Right lobe of liver (tissue), 6 donors: Measurements from ENCODE around the gene ELP5. TPM values are rescaled to one million over a fixed set of nuclear protein-coding genes. Genes with fewer than 3 reads are reported as not detected.

Source experiments
- ATAC-seq, 4 donors: fragments of 200-7000 bp; cut with Tn5 transposase; one replicate each; pipeline ENCODE4 v1.9.1; 2020; ENCODE audit warnings: mild to moderate bottlenecking in 4 of 4, moderate library complexity in 4 of 4
- DNase-seq, 3 donors: peaks; one replicate each; pipeline ENCODE4 v3.0.0-alpha.2; 2020
- H3K27ac ChIP-seq, 3 donors: fragments of 200-600 bp; one replicate each; pipeline ENCODE4 v1.8.0; 2022
- H3K27me3 ChIP-seq, 2 donors: fragments of 200-600 bp; one replicate each; pipeline ENCODE4 v1.8.0; 2022
- H3K36me3 ChIP-seq, 4 donors: fragments of 200-600 bp; sonication (generic) in 1 of 4; one replicate each; pipeline versions ENCODE4 v1.5.1 to v1.8.0; 2017 to 2022; ENCODE audit warnings: control low read depth in 1 of 4
- H3K4me1 ChIP-seq, 4 donors: fragments of 200-600 bp; sonication (generic) in 1 of 4; one replicate each; pipeline versions ENCODE4 v1.5.1 to v1.8.0; 2017 to 2022; ENCODE audit warnings: control low read depth in 1 of 4
- H3K4me3 ChIP-seq, 3 donors: fragments of 200-600 bp; one replicate each; pipeline ENCODE4 v1.8.0; 2022
- H3K9me3 ChIP-seq, 4 donors: fragments of 200-600 bp; sonication (generic) in 1 of 4; one replicate each; pipeline versions ENCODE4 v1.5.1 to v1.8.0; 2017 to 2022; ENCODE audit warnings: control low read depth in 1 of 4
- POLR2A ChIP-seq: fragments of 450-650 bp; IDR thresholded peaks from one replicate; pipeline ENCODE4 v1.6.1; 2017; ENCODE audit warnings: antibody characterized with exemption, mild to moderate bottlenecking
- WGBS: methylation state at CpG from one replicate; pipeline ENCODE4 v1.1.6; 2018; ENCODE audit warnings: low coverage, low lambda C conversion rate; ENCODE audit not compliant: insufficient coverage; ENCODE audit errors: missing lambda C conversion rate; 5-methylcytosine and 5-hydroxymethylcytosine counted together
- intact Hi-C, 2 donors: fragments of 100-400 bp; cut with DNase I; formaldehyde crosslinking; loops; one replicate each; pipeline versions ENCODE4 v1.11.2 to v1.14.1; 2022
- total RNA-seq, 6 experiments: library from RNA; depleted of rRNA in 2 of 6; stranded (reverse); fragments of >200 nt in 2 of 6; fragmentation: NEBNext Ultra II Directional in 3 of 6; extraction: Animal tissue kit (Norgen Biotek cat#: 25700) in 3 of 6; gene quantifications; one replicate each; pipeline versions ENCODE4 v1.1.0 to v1.2.4, GENCODE V29; 2016 to 2023
- TF ChIP-seq, protein P1 (sequence below), 4 donors: fragments of 200-600 bp in 3 of 4; fragments of 450-650 bp in 1 of 4; IDR thresholded peaks; one replicate each; pipeline versions ENCODE4 v1.5.1 to v1.8.0; 2016 to 2022; ENCODE audit warnings: antibody characterized with exemption in 4 of 4, mild to moderate bottlenecking in 2 of 4
- donor health status: DM: no; HTN: yes; CAD: no.
- donor health status: DM: no; HTN: no; CAD: no.
- donor health status: DM: no; HTN: no; CAD: no.
- donor health status: DM: no; HTN: yes; CAD: no.
- donor health status: DM: no; HTN: yes; CAD: no.

Gene ELP5
- total RNA-seq, 6 experiments from 2014 or later: 14.2 to 29.6 (median 22.9) TPM

DNA sequence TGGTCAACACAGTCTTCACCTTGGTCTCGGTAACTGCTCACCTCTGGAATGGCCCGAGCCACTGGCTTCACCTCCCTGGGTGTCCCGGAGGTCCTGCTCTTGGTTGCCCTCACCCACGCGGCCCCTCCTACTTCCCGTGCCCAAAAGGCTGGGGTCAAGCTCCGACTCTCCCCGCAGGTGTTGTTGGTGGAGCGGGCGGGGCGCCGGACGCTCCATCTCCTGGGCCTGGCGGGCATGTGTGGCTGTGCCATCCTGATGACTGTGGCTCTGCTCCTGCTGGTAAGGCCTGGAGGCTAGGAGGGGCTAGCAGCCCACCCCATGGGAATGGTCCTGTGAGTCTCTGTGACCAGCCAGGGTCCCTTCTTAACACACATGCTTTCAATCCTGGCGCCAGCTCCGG lies 32.9 kb downstream of the ELP5 start:
- intact Hi-C loops: no loop called here
- no peak for DNase-seq

DNA sequence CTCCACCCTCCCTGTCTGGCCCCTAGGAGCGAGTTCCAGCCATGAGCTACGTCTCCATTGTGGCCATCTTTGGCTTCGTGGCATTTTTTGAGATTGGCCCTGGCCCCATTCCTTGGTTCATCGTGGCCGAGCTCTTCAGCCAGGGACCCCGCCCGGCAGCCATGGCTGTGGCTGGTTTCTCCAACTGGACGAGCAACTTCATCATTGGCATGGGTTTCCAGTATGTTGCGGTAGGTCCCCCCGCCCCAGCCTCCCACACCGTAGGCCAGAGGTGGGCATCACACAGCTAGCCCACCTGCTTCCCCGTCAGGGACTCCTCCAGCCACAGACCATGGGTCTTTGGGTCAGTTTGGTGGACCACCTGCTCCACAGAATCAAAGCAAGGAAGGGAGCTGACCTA lies 33.7 kb downstream of the ELP5 start:
- peaks cover 0 to 16% (median 2%) of the 10 kb centered on the region in 4 donors for H3K4me1 ChIP-seq
- no peak overlapping the region for H3K4me3 ChIP-seq
- no peak overlapping the region for H3K27ac ChIP-seq
- no peak for DNase-seq
- no peak for ATAC-seq
- intact Hi-C loops: no loop called here
- no peaks in the 10 kb centered on the region for H3K27me3 ChIP-seq
- no peaks in the 10 kb centered on the region for H3K9me3 ChIP-seq
- H3K36me3 ChIP-seq: no peaks in the 10 kb centered on the region
- WGBS: 95% methylated on average over 9 of the region's 12 CpGs
- TF ChIP-seq POLR2A: no peak
- TF ChIP-seq, protein P1, sequence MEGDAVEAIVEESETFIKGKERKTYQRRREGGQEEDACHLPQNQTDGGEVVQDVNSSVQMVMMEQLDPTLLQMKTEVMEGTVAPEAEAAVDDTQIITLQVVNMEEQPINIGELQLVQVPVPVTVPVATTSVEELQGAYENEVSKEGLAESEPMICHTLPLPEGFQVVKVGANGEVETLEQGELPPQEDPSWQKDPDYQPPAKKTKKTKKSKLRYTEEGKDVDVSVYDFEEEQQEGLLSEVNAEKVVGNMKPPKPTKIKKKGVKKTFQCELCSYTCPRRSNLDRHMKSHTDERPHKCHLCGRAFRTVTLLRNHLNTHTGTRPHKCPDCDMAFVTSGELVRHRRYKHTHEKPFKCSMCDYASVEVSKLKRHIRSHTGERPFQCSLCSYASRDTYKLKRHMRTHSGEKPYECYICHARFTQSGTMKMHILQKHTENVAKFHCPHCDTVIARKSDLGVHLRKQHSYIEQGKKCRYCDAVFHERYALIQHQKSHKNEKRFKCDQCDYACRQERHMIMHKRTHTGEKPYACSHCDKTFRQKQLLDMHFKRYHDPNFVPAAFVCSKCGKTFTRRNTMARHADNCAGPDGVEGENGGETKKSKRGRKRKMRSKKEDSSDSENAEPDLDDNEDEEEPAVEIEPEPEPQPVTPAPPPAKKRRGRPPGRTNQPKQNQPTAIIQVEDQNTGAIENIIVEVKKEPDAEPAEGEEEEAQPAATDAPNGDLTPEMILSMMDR (IDR thresholded peaks at IDR 0.05): no peak

More for the DNA sequence above, 32.9 kb downstream of the ELP5 start:
- ATAC-seq: no peak
- WGBS: 100% methylated on average over 2 of the region's 16 CpGs
- Histone ChIP-seq H3K9me3 (no peaks in the 10 kb centered on the region), H3K27ac (no peak overlapping the region), H3K27me3 (no peaks in the 10 kb centered on the region), H3K4me1 (peaks cover 0 to 20% (median 2%) of the 10 kb centered on the region in 4 donors), H3K4me3 (no peak overlapping the region), H3K36me3 (no peaks in the 10 kb centered on the region)
- TF ChIP-seq, protein P1 (IDR thresholded peaks at IDR 0.05): no peak
- no peak for TF ChIP-seq POLR2A

DNA sequence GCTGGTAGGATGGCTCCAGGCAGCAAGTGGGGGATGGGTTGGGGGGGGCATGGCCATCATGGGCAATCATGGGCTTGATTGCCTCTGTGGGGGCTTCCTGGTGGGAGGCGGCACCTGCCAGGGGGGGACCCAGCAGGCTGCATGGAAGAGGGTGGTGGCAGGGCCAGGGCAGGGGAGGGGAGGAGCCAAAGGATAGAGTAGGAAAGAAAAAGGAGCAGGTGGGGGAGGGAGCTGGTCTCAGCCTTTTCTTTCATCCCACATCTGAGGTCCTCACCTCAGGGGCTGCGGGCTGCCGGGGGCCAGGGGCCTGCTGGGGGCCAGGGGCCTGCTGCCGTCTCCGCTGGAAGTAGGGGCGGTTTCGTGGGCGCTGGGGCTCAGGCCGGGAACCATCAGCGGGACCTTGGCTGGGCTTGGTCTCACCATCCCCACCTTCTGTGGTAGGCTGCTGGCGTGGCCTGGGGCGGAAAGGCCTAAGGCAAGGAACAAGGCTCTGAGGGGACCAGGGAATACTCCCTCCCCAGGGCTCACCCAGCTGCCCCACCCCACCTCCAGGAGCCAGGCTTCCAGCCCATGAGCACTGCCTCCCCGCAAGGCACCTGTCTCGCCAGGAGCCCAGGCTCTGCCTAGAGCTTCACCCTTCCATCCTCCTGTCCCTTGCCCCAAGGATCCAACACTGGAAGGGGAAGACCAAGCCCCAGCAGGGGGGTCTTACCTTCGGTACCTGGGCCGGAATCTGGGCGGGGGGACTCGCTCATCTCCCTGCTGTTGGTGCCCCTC lies 37.4 kb downstream of the ELP5 start:
- Histone ChIP-seq H3K27ac (no peak overlapping the region), H3K27me3 (no peaks in the 10 kb centered on the region), H3K4me3 (no peak overlapping the region), H3K4me1 (no peaks in the 10 kb centered on the region), H3K36me3 (no peaks in the 10 kb centered on the region), H3K9me3 (no peaks in the 10 kb centered on the region)
- ATAC-seq (no peak), DNase-seq (no peak)
- 47% methylated on average over 2 of the region's 18 CpGs for WGBS
- intact Hi-C loops: no loop called here
- no peak for TF ChIP-seq POLR2A
- TF ChIP-seq, protein P1 (IDR thresholded peaks at IDR 0.05): no peak

DNA sequence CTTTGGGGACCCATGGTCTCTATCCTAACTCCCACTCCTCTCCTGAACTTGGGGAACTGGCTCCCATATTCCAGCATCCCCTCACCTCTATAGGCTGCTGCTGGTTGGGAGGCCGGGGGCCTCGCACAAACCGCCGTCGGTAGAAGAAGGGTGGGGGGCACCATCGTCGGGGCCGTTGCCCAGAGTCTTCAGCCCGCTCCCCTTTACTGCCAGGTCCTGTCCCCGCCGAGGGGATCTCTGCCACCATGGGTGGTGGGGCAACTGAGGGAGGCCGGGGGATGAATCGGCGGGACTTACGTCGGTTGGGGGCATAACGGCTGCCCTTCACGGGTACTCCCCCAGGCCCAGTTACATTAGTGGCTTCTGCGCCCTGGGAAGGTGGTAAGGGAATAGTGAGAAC lies 38.2 kb downstream of the ELP5 start:
- no peak for ATAC-seq
- intact Hi-C loops: no loop called here

DNA sequence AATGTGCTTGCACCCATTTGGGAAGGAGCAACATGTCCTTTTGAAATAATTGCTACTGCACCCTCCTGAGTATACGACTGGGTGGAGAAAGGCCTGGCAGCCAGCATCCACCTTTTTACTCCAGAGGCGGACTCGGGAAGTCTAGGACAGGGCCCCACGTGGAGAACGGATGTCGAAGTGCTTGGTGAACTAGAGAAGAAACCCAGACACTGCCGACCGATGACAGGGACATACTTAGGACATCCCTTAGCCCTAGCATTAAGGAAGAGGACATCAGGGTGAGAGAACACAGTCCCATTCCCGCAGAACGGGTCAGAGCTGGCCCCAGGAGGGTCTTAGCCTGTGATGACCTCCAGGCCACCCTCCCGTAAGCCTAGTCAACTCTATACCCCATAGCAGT lies 38.7 kb downstream of the ELP5 start:
- Histone ChIP-seq H3K27me3 (no peaks in the 10 kb centered on the region), H3K27ac (no peak overlapping the region), H3K4me1 (peaks cover 0 to 5% (median 2%) of the 10 kb centered on the region in 4 donors), H3K36me3 (no peaks in the 10 kb centered on the region), H3K4me3 (no peak overlapping the region), H3K9me3 (no peaks in the 10 kb centered on the region)
- ATAC-seq (no peak), DNase-seq (no peak)
- 56% methylated on average over 6 of the region's 11 CpGs for WGBS
- no peak for TF ChIP-seq POLR2A
- TF ChIP-seq, protein P1 (IDR thresholded peaks at IDR 0.05): no peak
- intact Hi-C loops: no loop called here

More for the DNA sequence above, 38.2 kb downstream of the ELP5 start:
- DNase-seq: no peak
- Histone ChIP-seq H3K9me3 (no peaks in the 10 kb centered on the region), H3K27me3 (no peaks in the 10 kb centered on the region), H3K4me1 (peaks cover 0 to 5% (median 2%) of the 10 kb centered on the region in 4 donors), H3K36me3 (no peaks in the 10 kb centered on the region), H3K4me3 (no peak overlapping the region), H3K27ac (no peak overlapping the region)
- TF ChIP-seq POLR2A: no peak
- no CpG with 5 or more reads among the region's 19 CpGs for WGBS
